DMS79 (cell line): ENCODE measurements around the gene KIF26B.

ENCODE experiments used
- DNase-seq: peaks from one replicate; lab custom pipeline; 2025; lab: John Stamatoyannopoulos, UW

KIF26B gene

DNA sequence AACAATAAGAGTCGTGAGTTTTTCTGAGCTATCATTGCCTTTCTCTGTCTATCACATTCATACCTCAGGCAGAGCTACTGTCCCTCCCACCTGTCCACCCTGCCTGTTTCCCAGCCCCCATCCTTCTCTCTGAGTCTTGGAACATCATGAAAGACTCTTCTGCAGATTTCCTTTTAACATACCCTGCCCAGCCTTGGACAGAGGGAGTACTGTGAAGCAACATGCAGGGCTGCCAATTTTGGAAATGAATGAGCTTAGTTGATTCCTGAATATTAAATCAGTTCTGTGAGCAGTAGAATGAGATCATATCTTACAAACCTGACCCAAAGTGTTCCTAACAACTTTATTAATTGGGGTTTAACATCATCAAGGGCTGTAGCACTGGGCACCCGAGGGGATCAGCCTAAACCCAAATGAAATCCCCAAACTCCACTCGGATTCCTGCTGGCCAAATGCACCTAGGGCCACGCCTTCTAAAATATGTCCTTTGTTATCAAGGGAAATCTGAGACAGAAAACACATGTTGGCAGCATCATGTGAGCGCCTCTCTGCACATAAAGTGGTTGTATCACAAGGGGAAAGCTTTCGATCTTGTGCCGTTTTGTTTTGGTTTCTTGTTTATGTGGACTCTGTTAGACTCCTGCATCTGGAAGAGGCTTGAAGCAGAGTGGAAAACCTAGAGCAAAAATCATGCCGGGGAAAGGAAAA lies 357.6 kb downstream of the KIF26B start:
- DNase-seq = peak; percentile 23

DNA sequence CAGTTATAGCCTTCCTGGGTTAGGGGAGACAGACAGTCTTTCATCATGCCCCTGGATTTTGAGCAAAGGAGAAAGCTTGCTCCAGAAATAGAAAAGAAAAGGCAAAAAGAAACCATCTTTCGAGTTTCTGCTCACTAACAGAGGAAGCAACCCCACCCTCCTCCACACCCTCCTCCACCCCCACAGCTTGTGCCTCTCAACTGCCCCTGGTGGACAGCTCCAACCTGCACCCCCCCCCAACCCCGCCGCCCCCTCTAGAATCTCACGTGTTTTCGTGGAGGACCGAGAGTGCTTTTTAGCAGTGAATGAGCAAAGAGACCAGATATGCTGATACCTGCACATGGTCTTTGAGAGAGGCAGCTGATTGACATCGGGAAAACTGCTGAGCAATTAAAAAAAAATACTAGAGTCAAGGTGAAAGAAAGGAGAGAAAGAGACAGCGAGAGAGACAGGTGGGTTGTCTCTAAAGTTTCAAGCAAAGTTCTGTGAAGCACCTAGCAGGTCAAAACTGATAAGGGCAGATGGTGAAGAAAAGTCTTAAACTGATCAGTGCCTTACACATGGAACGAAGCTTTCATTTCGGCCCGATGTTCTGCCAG lies 358.3 kb downstream of the KIF26B start:
- DNase-seq = no peak

DNA sequence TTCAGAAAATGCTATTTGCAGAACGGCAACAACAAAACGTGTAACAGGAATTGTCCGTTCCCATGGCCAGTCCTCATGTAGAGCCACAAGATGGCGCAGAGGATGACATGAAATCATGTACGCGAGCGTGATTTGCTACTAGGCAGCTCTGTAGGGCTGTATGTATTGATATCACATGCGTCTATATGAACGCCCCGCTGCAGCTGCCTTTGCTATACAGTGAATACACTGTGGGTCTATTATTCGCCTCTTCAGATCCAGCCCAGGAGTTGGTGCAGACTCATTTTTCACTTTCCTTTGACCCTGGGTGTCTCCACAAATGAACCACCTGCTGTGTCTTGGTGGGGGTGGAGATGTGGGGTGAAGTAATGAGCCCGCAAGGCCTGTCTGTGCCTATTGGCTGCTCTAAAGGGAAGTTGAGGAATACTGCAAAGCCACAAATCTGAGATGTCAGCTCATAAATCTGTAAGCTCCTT lies 361.5 kb downstream of the KIF26B start:
- no peak for DNase-seq

DNA sequence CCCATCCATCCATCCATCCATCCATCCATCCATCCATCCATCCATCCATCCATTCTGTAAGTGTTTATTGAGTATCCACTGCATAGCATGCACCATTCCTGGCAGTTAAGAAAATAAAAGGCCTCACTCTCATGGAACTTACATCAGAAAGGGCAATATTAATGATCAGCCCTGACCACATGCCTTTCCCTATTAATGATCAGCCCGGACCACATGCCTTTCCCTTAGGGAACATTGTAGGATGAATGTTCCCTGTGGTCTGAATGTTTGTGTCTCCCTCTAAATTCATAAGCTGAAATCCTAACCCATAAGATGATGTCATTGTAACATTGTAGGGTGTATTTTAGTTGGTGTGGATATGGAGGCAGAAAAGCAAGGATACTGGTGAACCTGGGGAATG lies 365.8 kb downstream of the KIF26B start:
- no peak for DNase-seq

DNA sequence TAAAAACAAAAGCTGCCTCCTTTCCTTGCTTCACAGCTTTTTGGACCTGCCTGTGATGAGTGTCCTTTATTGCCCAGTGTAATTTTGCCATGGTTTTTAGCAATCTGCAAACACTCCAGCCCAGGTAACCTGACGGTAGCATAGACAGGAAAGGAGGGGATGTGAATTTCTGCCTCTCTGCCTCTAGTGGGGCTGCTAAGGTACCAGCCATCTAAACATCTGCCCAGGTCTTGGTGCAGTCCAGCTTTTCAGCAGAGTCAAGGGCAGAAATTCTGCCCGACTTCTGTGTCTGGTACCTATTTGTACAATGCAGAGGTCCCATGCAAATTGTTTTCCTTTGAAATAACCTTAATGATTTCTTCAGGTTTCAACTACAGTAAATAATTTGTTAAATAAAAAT lies 371.4 kb downstream of the KIF26B start:
- DNase-seq = no peak

DNA sequence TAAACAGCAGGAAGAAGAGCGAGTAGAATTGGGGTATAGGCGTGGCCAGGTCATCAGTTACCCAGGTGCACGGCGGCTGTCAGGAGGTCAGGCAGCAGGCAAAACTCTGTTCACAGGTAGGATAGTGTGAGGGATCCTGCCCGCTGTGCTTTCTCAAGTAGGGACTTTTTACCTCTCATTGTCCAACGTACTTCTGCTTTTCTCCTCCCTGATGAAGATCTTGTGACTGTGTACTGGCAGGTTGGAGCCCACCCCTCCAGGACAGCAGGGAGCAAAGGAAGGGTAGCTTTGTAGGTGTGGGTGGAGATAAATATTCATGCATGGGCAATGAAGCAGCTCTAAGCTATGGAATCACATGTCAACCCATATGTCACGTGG lies 373.5 kb downstream of the KIF26B start:
- DNase-seq = no peak

DNA sequence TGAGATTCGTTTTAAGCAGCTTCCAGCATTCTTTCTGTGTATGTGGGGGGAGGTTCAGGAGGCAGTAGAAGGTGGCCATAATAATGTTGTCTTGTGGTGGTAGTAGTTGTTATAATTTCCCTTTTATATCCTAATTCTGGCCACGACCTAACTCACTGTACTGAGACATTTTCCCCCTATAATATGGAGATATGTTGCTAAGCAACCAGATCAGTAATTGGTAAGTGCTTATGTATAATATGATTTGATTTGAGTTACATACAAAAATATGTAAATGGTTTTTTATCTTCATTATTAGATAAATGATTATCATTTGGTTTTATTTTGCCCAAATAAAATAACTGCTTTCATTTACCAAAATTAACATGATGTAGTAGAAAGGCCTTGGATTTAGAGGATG lies 376.2 kb downstream of the KIF26B start:
- DNase-seq = no peak

DNA sequence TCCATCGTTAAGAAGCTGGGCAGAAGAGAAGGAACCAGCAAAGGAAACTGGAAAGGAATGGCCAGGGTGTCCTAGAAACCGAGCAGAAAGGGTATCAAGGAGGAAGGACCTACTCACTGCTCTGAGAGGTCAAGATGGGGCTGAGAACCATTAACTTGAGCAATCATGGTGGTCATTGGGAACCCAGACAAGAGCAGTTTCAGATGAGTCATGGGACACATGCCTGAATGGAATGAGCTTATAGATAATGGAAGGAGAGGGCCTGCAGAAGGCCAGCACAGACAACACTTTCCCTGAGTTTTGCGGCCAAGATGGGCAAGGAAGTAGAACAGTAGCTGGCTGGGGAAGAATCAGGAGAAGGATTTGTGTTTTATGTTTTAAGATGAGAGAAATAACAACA lies 383.2 kb downstream of the KIF26B start:
- no peak for DNase-seq

DNA sequence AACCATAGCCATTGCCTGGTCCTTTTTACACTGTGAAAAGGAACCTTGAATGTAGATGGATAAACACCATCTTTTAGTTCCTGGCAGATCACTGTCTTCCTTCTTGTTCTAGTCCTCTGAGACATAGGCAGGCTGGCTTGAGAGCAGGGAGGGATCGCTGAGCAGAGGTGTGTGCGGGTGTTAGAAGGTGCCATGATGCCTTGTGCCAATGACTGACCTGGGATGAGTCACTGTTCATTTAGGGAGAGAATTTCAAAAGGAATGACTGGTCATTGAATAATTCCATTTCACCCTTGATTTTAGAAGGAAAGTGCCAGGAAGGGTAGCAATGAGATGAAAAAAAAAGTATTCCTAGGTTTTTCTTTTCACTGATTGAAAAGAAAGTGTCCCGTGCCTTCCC lies 383.9 kb downstream of the KIF26B start:
- DNase-seq = no peak

DNA sequence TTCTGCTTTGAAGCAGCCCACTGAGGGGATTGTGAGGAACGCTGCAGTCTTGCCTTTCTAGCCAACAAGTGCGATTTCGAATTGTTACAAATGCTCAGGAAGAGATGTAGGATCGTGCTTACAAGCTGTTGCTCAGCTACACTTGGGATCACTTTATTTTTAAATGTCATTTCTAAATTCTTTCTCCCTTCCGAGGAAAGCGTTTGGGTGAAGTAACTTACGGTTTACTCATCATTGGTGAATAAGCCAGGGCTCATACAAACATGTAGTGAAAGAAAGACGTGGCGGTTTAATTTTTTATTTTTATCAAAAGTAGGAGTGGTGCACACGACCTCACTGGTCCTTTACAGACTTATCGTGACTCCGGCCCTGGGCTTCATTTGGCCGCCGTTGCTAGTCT lies 386.6 kb downstream of the KIF26B start:
- no peak for DNase-seq

DNA sequence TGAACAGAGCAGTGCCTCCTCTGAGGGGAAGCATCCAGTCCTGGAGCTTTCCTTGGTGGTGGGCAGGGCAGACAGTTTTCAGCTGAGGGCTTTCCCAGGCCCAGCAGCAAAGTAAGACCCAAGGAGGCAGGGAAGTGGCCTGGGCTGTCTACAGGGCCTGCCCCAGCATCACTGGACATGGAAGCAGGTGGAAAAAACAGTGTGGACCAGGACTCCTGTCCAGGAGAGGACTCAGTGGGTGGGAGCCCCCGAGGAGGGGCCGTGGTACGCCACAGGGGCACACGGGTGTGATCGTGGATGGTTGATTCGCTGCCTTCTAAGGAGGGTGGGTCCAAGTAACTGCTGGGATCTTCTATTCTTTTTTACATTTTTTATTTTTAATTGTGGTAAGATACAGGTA lies 387.6 kb downstream of the KIF26B start:
- DNase-seq = no peak

DNA sequence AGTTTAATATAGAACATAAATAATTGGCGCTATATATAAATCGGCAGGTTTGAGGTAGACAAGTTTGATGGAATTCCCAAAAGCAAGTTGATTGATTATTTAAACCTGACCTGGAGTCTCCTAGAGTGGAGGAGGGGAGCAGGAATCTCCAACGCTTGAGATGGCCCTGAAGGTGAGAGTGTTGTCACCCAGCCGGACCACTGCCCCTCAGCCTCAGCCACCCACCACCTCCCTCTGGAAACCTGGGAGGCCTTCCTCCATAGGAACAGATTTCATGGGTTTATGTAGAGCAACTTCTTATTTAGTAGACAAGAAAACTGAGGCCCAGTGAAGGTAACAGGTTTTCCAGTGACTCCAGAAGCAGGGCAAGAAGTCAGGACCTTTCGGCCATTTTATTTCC lies 389.5 kb downstream of the KIF26B start:
- DNase-seq = no peak

DNA sequence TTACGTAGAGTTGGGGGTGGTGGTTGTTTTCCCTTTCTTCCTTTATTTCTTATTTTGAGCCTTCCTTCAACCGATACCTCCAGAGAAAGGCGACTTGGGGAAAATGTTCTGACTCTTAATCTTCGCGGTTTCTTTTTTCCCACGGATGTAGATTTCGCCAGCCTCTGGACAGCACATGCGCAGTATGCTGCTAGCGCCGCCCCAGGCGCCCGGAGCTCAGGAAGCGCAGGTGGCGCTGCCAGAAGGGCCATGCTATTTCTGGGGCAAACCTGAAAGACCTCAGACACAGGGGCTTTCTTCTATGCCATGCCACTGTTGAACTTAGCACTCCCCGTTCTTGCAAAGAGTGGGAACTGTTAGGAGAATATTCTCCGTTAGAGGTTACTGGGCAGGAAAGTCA lies 392.1 kb downstream of the KIF26B start:
- no peak for DNase-seq

DNA sequence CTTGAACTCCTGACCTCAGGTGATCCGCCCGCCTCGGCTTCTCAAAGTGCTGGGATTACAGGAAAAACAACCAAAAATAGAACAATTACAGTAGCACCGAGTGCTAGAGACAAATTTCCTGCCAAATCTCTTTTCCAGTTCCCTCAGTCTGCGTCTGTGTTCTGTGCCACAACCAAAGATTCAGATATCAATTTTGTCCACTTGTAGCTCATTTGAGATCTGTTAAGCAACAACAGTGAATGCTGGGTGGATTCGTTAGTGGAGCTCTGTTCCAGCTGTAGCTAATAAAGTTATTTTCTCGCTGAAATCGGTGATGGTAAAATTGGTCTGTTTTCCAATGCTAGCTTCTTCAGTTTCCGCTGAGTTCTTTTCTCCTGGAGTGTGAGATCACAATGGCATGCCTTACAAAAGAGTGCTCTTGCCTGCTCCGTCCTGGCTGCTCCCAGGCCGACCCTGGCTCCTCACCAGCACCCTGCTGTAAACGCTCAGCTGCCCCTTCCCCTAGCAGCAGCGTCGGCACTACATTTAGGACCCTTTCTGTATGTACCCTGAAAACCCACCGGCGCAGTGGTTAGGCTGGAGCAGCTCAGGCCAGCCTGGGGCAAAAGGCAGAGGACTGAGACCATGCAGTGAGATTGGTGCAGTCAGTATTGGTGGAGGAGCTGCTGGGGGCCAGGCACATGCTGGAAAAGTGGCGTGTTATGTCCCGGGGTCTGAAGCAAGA lies 395.4 kb downstream of the KIF26B start:
- DNase-seq = no peak

DNA sequence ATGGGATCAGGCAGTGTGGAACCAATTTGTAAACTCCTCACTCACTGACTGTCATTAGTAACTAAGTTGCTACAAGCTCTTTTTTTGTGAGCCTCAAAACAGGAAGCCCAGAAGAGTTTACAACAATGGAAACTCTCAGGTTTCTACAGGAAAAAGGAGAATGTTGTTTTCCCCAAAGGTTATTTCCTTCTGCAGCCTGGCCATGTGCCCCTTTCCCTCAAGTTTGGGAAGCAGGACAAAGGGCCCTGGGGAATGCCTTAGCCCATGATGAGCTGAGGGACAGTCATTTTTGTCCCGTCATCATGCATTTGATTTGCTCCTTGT lies 395.9 kb downstream of the KIF26B start:
- no peak for DNase-seq

DNA sequence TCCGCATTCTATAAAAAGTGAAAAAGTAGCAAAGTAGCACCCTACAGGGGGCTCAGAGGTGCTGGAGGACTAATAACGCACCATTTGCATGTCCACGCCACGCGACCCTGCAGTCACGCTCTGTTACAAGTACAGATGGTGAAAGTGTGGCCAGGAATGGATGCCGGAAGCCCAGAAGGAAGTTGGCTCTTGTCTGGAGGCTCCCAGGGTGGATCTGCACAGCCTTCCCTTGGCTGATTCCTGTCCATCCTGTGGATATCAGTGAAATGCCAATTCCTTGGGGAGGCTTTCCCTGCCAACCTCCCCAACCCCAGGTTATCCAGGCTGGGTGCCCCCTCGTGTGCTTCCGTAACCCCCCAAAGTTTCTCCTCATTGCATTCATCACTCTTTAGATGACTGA lies 396.8 kb downstream of the KIF26B start:
- DNase-seq = no peak

DNA sequence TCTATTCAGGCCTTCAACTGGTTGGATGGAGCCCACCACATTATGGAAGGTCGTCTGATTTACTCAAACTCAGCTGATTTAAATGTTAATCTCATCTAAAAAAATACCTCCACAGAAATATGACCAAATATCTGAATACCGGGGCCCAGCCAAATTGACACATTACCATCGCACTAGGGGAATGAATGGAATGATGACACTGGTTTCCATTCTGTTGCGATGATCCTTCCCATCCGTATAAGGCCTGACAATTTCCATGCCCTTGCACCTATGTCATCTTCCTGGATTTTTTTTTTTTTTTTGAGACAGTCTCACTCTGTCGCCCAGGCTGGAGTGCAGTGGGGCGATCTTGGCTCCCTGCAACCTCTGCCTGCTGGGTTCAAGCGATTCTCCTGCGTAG lies 397.5 kb downstream of the KIF26B start:
- no peak for DNase-seq

DNA sequence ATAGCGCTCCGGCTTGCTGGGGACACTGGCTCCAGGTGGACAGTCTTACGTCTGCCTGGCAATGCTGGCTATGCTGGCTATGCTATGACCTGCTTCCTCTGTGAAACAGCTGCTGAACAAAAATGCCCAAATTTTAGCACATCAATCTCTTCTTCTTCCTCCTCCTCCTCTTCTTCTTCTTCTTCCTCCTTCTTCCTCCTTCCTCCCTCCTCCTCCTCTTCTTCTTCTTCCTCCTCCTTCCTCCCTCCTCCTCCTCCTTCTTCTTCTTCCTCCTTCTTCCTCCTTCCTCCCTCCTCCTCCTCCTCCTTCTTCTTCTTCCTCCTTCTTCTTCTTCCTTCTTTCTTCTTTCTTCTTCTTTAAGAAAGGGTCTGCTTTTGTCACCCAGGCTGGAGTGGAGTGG lies 401.3 kb downstream of the KIF26B start:
- no peak for DNase-seq

DNA sequence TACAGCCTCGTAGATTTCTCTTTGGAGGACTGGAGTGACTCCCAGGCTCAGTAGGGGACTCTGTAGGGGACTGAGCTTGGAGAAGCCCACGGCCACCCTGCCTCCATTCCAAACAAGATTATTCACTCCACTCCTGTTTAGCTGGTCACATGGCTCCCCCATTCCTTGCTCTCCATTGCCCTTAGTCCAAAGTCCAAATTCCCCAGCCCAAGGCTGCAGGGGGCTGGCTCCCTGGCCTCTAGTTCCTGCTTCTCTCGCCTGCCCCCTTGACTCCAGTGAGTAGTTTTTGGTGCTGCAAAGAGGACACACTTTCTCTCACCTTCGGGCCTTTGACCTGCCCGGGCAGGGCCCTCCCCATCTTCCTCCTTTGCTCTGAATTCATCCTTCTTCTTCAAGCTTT lies 403.3 kb downstream of the KIF26B start:
- no peak for DNase-seq

DNA sequence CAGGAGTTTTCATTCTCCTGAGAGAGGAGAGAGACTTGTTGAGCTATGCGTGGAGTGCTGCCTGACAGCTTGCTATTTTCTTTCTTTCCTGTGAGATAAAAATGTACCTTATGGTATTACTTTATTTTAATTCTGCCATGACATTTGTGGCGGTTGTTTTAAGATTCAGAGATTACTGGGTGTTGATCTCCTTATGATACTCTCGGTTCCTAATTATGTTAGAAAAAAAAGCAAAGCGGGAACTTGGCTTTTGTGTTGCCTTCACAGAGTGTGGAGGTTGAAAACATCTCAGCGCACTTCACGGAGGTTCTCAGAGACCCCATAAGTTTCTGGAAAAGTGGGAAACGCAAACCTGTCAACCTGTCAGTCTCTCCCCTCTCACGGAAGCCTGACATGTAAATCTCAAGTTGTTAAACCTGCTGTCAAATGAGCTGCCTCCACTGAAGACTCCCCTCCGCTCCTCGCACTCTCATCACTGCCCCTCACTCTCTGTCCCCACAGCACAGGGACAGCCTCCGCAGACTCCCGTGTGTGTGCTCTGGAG lies 405.6 kb downstream of the KIF26B start:
- DNase-seq = no peak

DNA sequence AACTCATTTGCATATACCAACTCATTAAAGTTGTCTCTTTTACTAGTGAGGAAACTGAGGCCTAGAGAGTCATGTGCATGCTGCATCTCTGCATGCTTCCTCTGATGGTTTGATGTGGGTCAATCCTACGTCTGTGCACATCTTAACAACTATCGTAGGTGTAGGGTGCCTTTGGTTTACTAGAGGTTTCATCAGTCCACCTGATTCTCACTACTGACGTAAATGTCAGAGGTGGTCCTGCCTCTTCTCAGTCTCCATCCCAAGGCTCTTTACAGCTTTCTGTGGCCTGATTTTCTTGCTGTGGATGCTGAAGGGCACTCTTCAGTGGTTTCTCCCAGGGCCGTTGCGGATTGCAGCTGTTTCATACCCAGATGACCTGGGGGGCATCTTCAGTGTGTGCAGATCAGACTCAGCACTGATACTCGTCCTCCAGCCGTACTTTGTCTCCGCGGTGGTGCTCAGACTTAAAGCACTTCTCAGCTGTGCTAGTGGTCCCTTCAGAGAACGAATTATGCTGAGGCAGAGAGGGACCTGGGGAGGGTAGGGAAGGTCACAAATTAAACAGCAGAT lies 407.0 kb downstream of the KIF26B start:
- DNase-seq = no peak

DNA sequence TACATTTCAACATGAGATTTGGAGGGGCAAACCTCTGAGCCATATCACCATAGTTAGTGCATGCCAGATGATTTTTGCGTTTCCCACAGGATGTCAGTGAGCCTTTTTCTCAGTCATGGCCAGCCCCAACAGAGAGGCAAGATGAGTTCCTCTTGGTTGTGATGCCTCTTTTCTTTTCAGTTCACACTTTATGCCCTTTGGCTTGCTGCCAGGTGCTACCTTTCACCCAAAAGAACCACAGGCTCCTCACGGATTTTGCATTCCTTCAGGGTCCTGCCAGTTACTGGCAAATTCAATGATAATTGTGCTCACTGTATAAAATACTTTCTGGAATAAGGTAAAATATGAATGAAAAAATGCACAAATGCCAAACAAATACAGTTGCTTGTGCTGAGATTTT lies 411.3 kb downstream of the KIF26B start:
- DNase-seq = no peak

DNA sequence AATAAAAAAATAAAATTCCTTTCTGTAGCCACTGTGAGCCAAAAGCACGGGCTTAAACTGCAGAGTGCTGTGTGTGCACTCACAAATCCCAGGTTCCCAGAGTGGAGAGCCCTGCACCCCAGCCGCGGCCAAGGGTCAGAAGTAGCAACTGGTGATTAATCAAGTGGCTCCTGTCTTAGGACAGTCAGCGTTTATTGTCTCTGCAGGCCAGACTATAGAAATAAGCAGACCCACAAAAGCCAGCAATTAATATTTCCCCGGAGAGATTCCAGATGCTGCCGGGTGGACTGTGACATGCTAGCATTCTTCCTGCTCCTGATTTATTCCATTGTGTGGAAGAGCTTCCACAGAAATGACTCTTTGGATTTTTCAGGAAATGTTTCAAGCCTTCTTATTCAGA lies 412.2 kb downstream of the KIF26B start:
- DNase-seq = no peak
